Right ventricle myocardium superior (tissue), 1 donor: Measurements from ENCODE around the gene LSM12. TPM values are rescaled to one million over a fixed set of nuclear protein-coding genes. Genes with fewer than 3 reads are reported as not detected.
"Not testable (repeated sequence)": the region's sequence is repeated elsewhere in the genome, so short reads cannot be mapped to it uniquely, and the experiment has no call there.

ENCODE experiments used
- ATAC-seq: fragments of 200-7000 bp; cut with Tn5 transposase; one replicate; pipeline ENCODE4 v1.9.1; 2020; ENCODE audit warnings: mild to moderate bottlenecking; ENCODE audit not compliant: poor library complexity
- DNase-seq: peaks from one replicate; pipeline ENCODE4 v3.0.0-alpha.2; 2020
- intact Hi-C: fragments of 100-400 bp; cut with DNase I; formaldehyde crosslinking; loops from one replicate; pipeline ENCODE4 v1.11.2; 2022
- long read RNA-seq: library from polyadenylated mRNA; unstranded; transcript quantifications from one replicate; pipeline ENCODE4 v2.0.0, GENCODE V29; 2021
- total RNA-seq: library from RNA; stranded (reverse); fragmentation: NEBNext Ultra II Directional; extraction: Animal tissue kit (Norgen Biotek cat#: 25700); gene quantifications from one replicate; pipeline ENCODE4 v1.2.1, GENCODE V29; 2021
- donor health status: DM: no; HTN: yes; CAD: no; lungs with severe emphysema.

LSM12 gene
- total RNA-seq = 46.1 TPM
- long read RNA-seq, transcript LSM12-201 (5 exons, 2,308 nt) = major isoform, 99 of 110 reads
- long read RNA-seq, partial matches to known transcripts = 2 of 110 reads
- long read RNA-seq, other reads (novel, unspliced or antisense) = 8 of 110 reads

DNA sequence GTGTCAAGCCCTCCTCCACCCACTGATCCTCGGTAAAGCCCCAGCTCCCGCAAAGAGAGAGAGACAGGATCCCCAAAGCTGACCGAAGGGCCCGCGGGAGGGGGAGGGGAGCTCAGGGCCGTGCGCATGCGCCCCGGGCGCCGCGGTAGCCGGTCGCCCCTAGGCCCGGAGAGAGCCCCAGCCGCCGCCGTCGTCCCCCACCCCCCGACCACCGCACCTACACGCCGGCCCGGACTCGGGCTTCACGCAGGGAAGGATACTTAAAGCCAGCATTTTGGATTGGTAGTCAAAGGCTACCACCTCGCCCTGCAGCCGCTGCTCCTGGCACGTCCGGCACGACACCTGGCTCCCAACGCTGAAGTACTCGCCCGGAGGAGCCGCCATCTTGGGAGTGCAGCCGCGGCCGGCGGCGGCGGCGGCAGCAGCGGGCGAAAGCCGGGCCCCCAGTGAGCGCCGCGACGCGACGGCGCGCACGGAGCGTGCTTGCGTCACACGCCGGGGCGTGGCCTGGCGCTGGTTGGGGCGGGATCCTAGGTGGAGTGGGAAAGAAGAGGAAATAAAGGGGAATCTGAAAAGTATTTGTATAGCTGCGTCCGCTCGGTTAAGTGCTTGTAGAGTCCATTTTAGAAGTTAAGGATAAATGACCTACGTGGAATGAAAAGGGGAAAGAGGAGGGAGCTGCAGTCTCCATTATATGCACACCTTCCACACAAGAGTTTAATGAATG, at the start of gene LSM12:
Gene LSM12 (minus strand): TSS at position 468 of the 727 bp plus-strand sequence. CDS start 84 bp downstream, at position 384.
- peak; percentile 88 for ATAC-seq
- intact Hi-C loops = no loop called here
- peak; percentile 94 for DNase-seq

DNA sequence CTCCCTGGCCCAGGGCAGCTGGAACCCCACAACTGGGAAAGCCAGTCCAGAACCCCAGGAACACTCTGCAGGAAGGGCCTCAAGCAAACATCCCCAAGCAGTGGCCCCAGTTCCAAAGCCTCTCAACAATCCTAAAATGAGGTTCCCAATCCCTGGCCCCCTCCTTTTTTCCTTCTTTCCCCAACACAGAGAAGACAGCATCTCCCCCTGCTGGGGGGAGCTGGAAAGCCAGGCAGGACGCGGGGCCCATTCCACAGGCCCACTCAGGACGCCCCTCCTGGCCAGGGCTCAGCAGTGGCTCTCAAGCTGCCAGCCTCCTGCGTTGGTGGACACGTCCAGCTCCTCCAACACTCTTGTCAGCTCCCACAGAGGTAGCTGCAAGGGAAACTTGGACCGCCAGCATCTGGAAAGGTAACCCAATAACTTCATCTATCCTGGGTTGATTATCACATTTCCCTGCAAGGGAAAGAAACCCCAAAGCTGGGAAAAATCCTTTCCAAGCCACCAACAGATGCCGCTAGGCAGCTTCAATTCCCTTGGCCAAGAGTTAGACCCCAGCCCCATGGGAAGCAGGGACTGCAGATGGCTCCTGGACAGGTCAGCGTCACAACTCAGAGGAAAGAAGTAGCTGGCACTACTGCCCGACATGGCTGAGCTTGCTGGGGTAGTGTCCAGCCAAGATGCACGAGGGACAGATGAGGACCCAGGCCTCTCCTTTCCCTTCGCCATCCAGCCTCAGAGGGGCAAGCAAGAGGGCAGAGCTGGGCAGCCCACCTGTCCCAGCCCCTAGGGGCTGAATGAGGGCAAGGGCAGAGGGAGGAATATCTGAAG, 49.3 kb upstream of the LSM12 start:
- ATAC-seq (no peak), DNase-seq (peak; percentile 56)
- intact Hi-C loops = no loop called here

DNA sequence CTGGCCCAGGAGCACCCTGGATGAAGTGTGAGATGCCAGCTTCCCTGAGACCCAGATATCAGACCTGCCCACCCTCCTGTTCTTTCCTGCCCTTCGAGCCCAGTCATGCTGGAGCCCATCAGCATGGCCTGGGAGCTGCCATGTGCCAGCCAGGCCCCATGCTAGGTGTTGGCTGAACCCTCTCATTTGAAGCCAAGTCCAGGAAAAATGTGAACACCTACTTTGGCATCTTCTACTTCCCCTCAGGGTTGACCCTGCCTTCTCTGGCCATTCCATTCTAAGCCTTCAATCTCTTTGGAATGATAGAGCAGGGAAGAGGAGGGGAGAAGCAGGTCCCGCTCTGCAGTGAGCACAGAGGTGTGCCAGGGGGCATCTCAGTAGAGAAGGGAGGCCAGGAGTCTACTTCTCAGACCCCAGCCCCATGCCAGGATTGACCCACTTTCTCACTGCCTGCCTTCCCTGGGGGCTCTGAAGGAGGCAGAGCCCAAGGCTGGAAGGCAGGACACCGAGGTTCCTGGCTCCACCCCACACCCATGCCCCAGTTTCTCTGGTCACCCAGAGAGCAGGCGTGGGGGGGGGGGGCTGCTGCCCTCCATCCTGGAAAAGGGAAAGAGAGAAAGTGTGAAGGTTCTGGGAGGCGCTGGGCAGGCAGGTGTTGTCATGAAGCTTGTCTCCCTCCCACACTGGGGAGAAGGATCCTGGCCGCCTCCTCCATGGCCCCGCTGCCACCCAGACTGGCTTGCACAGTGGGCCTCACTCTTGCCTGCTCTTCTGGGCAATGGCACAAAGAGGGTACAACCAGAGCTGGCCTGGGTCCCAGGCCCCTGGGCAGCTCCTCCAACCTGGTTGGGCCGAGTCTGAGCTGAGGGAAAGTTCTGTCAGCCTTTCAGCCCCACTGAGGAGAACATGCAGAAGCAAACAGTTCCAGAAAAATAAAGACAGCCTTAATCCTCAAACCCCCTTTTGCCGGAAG, 47.7 kb upstream of the LSM12 start:
- intact Hi-C loops = no loop called here
- DNase-seq (no peak), ATAC-seq (no peak)

DNA sequence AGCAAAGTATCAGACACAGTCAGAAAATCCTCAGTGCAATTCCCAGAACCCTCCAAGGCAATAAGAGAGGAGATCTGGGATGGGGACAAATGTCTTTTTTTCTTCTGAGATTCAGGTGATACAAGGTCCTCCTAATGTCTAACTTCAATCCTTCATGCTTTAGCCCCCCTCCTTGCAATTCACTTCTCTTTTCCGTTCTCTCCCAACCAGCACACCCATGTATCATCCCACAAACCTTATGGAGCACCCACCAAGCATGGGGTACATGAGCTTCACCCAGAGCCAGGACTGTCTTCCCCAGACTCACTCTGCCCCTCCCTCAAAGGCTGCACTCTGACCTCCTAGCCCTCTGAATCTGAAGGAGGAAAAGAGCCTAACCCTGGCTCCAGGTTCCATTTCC, 46.9 kb upstream of the LSM12 start:
- ATAC-seq (no peak), DNase-seq (no peak)
- intact Hi-C loops = no loop called here

DNA sequence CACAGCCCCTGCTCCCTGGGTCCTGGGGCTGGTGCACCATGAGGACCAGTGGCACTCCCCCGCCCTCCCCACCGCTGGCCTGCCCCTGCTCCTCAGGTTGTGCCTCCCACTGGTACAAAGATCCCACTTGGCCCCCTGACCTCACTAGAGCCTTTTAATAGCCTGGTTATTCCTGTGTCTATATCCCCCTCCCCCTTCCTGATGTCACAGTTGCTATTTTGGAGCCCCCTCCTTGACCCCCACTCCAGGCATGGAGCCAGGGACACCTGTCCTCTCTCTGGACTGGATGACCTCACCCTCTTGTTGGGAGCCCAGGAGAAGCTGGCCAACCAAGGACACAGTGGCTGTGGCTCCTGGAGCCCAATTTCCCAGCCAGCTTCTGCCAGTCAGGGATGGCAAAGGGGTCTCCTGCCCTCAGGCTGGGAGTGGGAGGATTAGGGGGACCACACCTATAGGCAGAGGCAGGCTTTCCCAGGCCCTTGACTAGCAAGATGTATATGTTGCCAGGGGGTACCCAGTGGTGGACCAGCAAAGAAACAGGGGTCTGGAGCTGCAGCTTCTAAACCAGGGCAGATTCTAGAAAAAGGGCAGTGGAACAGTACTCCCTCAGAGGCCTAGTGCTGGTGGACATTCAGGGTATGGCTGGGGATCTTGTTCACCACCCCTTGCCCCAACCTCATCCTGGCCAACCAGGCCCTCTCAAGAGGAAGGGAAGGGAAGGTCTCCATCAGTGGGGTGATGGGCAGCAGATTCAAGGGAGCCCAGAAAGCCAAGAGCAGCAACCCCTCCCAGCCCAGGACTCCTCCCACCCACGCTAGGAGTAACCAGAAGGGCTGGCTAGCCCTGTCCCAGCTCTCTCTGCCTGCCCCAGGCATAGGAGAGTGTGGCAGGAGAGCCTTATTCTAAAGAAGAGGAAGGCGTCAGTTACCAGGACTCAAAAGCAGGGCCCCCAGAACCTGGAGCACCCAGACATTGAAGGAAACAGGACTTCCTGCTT, 46.1 kb upstream of the LSM12 start:
- peak; percentile 85 for DNase-seq
- intact Hi-C loops = no loop called here

DNA sequence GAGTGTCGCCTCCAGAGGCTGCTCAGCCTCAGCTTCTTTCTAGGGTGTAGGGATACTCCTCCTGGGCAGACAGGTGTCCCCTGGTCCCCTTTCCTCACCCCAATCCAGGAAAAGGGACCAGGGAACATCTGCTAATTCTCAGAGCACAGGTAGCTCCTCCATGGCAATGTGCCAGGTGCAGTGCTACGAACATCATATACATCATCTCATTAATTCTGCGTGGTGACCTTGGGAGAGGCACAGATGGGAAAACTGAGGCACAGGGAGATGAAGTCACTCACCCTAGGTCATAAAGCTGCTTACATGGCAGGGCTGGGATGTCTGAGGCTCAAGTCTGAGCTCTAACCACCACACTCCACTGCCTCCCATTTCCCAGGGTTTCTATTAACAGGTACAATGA, 45.3 kb upstream of the LSM12 start:
- DNase-seq (no peak), ATAC-seq (no peak)
- intact Hi-C loops = no loop called here

More for the DNA sequence above, 46.1 kb upstream of the LSM12 start:
- ATAC-seq = peak; percentile 60

DNA sequence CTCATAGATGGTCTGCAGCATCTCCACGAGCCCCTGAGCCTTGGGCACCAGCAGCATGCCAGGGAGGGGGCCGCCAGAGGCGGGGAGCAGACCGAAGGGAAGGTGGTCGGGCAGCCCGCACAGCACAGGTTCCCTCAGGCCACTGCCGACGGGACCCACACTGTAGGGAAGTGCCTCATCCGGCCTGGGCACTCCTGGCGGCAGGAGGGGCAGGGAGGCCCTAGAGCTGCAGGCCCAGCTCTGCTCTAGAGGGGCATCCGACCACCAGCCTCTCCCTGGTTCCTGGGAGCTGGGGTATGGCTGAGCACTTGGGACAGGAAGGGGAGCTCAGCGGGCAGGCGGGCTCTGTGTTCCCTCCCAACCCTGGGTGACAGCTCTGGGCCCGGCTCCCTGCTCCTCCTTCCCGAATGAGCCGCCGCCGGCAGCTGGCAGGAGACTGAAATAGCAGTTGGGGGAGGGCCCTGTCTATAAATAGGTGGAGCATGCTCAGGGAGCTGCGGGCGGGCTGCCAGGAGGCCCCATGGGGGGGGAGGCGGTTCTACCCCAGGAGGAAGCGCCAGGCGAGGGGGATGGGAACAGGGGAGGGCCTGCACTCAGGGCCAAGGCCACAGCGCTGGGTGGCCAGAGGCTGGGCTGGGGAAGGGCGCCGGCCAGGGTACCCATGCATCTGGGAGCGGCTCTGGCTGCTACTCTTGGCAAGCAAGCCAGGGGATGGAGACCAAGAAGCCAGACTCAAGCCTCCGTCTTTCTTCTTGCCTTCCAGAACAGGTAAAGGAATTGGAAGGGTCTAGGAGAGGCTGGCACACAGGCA, 44.6 kb upstream of the LSM12 start:
- peak; percentile 85 for ATAC-seq
- intact Hi-C loops = no loop called here
- DNase-seq = peak; percentile 100

DNA sequence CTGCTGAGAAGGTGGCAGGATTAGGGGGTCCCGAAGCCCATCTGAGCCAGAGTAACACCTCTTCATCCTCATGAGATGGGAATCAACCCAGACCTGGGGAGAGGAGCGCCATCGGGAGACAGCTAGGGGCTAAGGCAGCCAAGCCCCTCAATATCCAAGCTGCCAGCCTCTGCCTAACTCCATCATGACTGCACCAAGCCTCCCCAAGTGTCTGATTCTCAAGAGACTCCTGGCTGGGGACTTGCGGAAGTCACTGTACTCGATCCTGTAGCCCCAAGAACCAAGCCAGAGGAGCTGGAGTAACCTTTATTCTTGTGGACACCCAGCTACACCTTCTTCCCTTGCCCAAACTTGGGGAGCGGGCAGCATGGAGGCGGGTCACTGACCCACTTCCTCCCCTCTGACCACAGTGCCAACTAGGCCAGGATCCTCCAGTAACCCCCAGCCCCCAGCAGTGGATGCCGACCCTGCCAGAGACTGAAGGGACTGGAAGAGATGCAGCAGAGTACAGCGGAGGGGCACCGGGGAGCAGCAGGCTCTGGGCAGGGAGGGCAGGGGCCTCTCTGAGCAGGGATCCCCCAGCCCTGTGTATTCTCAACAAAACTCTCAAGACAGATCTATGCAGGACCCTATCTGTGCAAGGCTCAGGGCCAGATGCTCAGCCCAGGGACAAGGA, 43.7 kb upstream of the LSM12 start:
- intact Hi-C loops = no loop called here
- ATAC-seq = no peak
- no peak for DNase-seq

DNA sequence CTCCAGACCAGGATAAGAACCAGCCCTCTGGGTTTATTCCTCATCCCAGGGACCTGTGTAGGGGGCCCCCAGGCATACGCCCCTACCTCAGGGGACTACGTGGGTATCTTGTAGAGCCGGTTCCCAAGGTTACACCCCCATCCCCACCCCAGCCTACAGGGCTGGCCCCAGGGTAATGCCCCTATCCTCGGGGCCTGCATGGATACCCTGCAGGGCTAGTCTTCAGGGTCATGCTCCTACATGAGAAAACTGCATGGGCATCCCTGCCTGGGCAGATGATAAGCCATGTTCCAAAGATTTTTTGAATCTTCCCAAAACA, 42.8 kb upstream of the LSM12 start:
- intact Hi-C loops = no loop called here
- DNase-seq (no peak), ATAC-seq (no peak)

DNA sequence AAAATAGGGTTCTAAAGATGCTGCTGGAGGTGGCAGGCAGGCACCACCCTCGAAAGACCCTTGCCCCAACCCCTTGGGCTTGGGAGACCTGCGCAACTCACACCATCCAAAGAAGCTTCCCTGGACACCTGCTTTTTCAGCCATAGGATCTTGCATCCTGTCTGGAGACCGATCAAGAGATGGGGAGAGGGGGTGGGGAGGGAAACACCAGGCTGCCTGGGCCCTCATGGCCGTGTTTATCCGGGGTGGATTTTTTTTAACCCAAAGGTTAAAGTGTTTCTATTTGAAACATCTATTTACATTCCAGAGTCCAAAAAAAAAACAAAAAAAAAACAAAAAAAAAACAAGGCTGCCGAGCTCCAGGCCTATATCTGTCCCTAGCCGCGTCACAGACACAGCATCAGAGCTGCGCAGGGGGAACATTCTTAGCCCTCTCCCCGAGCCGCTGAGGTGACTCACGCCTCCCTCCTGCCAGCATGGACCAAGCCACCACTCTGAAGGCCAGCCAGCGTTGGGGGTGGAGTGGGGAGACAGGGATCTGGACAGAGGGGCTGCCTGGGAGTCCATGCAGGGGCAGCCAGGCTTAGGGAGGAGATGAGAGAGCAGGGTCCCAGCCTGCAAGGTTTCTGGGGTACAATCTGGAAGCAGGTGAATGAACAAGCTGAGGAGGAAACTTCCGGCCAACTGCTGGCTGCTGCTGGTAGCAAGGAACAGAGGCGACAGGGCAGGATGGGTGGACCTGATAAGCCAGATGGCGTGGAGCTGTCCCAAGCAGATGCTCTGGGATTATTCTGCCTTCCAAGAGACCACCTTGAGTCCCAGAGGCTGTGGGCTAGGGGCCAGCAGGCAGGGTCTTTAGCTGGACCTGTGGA, 42.2 kb upstream of the LSM12 start:
- ATAC-seq (peak; percentile 76), DNase-seq (peak; percentile 88)
- intact Hi-C loops = no loop called here

DNA sequence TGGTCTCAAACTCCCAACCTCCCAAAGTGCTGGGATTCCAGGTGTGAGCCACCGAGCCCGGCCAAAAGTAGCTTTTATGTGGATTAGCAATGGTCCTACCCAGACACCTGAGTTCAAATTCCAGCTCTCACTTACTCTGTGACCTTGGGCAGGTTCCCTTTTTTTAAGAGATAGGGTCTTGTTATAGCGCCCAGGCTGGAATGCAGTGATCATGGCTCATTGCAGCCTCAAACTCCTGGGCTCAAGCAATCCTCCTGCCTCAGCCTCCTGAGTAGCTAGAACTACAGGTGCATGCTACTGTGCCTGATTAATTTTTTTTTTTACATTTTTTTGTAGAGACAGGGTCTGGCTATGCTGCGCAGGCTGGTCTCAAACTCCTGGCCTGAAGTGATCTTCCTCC, 40.3 kb upstream of the LSM12 start:
- ATAC-seq (no peak), DNase-seq (no peak)
- intact Hi-C loops = no loop called here

DNA sequence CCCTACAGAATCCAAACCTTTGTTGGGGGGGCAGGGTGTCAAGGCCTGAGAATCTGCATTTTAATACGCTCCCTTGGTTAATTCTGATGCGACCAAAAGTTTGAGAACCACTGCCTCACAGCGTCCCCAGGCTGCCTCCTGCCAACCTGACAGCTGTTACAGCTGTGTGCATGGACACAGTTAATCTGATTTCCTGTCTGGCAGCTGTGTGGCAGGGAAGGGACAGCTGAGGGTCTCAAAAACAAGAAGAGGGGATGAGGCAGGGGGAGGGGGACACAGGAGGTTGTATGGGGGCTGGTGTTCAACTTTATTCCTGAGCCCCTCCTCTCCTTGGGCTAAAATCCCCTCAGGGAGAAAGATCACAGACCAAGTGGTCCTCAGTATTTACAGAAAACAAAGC, 39.5 kb upstream of the LSM12 start:
- intact Hi-C loops = no loop called here
- no peak for ATAC-seq
- no peak for DNase-seq

DNA sequence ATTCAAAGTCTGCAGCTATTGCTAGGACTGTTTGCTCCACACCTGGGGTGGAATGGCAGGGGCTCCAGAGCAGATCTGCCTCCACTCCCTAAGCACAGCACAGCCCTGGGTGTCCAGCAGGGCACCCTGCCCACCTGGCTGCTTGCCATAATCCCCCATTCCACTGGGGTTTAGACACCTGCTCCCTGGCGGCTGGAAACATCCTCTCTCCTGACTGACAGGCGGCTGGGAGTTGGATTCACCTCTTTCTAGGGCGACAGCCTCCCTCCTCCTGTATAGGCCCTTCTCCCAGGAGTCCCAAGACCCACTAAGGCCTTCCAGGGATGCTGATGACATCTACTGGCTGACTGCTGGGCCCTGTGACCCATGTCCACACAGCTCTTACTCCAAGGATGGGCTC, 39.0 kb upstream of the LSM12 start:
- DNase-seq = no peak
- intact Hi-C loops = no loop called here

DNA sequence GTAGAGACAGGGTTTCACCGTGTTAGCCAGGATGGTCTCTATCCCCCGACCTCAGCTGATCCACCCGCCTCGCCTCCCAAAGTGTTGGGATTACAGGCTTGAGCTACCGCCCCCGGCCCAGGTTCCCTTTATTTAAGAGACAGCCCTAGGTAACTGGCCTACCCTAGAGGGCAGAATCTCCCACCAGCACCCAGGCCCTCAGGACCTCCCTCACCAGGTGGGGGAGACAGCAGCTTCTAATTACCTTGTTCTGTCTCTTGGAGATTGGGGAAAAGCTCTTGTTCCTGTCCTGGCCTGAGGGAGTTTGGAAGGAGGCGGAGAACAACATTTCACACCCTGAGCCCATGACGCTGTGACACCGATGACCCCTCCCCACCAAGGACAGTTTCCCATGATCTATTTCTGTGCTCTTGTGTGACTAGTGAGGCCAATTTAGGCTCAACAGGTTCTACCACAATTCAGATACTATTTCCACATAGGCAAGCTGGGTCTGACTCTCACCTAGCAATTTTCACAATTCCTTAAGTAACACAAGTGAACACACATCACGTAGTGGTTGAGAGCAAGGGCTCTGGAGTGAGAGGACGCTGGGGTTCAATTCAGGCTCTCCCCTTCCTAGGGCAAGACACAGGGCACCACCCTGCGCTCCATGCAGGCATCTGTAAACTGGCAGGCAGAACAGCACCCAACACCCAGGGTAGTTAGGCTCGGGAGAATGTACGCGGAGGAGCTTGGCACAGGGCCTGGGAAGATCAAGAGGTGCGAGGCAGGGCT, 36.6 kb upstream of the LSM12 start:
- ATAC-seq (peak; percentile 62), DNase-seq (peak; percentile 67)
- intact Hi-C loops = no loop called here

More for the DNA sequence above, 39.0 kb upstream of the LSM12 start:
- ATAC-seq = no peak

DNA sequence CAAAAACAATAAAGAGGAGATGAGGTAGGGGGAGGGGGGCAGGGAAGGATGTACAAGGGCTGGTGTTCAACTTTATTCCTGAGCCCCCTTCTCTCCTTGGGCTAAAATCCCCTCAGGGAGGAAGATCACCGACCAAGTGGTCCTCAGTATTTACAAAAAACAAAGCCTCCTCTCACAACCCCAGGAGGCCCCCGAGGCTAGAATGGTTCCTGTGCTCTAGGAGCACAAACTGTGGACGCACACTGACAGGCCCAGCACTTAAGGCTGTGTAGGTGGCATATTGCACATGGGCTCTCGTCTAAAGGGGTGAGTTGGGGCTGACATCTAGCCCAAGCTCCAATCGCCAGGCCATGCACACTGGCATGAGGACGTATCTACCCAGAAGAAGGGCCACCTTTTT, 35.4 kb upstream of the LSM12 start:
- ATAC-seq, intact Hi-C loops, DNase-seq: not testable (repeated sequence)
